ENCODE data around the gene RYR3. TPM values are rescaled to one million over a fixed set of nuclear protein-coding genes. Genes with fewer than 3 reads are reported as not detected.

Gene RYR3
- total RNA-seq, 4 donors from 2014 or later: 1.5 to 7.3 (median 1.9) TPM

GRCh38 chr15:33699145-33699544 is 388.4 kb downstream of the RYR3 start:
- no peak for TF ChIP-seq CTCF (IDR thresholded peaks at IDR 0.05; ENCODE audit: low read depth)

- TF ChIP-seq CTCF (IDR thresholded peaks at IDR 0.05; ENCODE audit: low read depth): no peak
Observed at GRCh38 chr15:33699691-33700447, 389.1 kb downstream of the RYR3 start.

GRCh38 chr15:33700695-33701303 is 390.0 kb downstream of the RYR3 start:
- TF ChIP-seq CTCF (IDR thresholded peaks at IDR 0.05; ENCODE audit: low read depth): no peak

- TF ChIP-seq CTCF (IDR thresholded peaks at IDR 0.05; ENCODE audit: low read depth): no peak
Observed at GRCh38 chr15:33701304-33701696, 390.5 kb downstream of the RYR3 start.

- no peak for TF ChIP-seq CTCF (IDR thresholded peaks at IDR 0.05; ENCODE audit: low read depth)
Observed at GRCh38 chr15:33706173-33706572, 395.4 kb downstream of the RYR3 start.

- no peak for TF ChIP-seq CTCF (IDR thresholded peaks at IDR 0.05; ENCODE audit: low read depth)
Observed at GRCh38 chr15:33710748-33711147, 400.0 kb downstream of the RYR3 start.

- TF ChIP-seq CTCF (IDR thresholded peaks at IDR 0.05; ENCODE audit: low read depth): no peak
Observed at GRCh38 chr15:33716025-33716424, 405.3 kb downstream of the RYR3 start.
